Effector memory CD8-positive, alpha-beta T cell (primary cell): ENCODE data around the gene TDP1.
A peak's percentile ranks its signal among the peaks of the same experiment; 100 is the strongest.

Source experiments
- ATAC-seq: fragments of 150-1000 bp; cut with Tn5 transposase; replicated peaks from 2 replicates; pipeline ENCODE4 v1.10.0; 2021; ENCODE audit warnings: mild to moderate bottlenecking, moderate library complexity
- DNase-seq, 3 experiments: peaks; one replicate each; pipeline ENCODE4 v3.0.0; 2021
- H3K27ac Mint-ChIP-seq, 2 donors: one replicate each; pipeline ENCODE4 v1.8.0; 2022; ENCODE audit warnings: mild to moderate bottlenecking in 2 of 2, mixed read lengths in 2 of 2, moderate library complexity in 2 of 2
- H3K27me3 Mint-ChIP-seq, 2 donors: one replicate each; pipeline ENCODE4 v1.8.0; 2022; ENCODE audit warnings: mixed read lengths in 2 of 2
- H3K36me3 Mint-ChIP-seq: one replicate; pipeline ENCODE4 v1.8.0; 2022; ENCODE audit warnings: mild to moderate bottlenecking, moderate library complexity, mixed read lengths; ENCODE audit not compliant: insufficient read depth
- H3K4me1 Mint-ChIP-seq, 2 donors: one replicate each; pipeline ENCODE4 v1.8.0; 2022; ENCODE audit warnings: low read depth in 2 of 2, mixed read lengths in 2 of 2
- H3K4me3 Mint-ChIP-seq, 2 donors: one replicate each; pipeline ENCODE4 v1.8.0; 2022; ENCODE audit warnings: mild to moderate bottlenecking in 2 of 2, mixed read lengths in 2 of 2, moderate library complexity in 2 of 2
- H3K9me3 Mint-ChIP-seq, 2 donors: one replicate each; pipeline ENCODE4 v1.8.0; 2022; ENCODE audit warnings: mixed read lengths in 2 of 2

TDP1 gene

DNA sequence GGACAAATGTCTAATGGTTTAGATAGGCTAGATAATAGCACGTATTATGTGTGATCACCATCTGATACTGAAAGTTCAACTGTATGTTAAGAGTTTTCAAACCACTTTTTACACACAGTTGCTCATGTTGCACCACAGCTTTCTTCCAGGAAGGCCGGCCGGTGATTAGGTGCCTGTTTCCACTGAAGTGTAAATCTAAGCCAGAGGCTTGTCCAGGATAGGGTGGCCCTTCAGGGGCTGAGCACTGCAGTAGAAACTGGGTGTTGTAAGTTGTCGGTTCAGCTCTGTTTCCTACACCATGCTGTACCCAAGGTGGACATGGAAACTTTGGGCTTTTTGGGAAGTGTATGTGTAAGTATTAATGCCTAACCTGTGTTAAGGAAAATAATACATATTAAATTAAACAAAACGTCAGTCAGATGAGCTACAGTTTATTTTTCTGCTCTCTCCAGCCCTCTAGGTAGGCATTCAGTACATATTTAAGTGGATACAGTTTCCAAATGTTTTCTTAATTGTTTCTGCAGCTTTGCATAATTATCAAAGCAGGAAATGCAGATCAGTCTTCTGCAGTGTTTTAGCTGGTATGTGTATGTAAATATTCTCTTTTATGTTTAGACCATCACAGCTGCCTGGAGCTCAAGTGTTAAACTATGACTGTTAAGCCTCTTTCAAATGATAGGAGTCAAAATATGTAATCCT, 30.9 kb downstream of the TDP1 start:
- peak overlapping the region in 1 of 2 donors; percentile 31 for H3K27ac Mint-ChIP-seq
- peaks cover 56% of the 10 kb centered on the region for H3K36me3 Mint-ChIP-seq

DNA sequence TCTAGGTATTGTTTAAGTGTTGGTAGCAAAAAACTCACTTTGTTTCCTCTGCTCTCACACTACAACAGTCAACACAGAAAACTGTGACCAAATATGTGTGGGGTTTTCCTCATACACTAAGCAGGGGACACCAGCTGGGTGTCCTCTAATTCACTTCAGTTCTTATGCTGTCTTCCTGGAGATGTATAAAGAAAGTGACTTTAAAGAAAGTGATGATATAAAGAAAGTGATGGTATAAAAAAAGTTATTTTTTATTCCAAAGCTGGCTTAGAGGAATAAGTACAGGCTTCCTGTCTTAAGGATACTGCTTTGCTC, 31.4 kb downstream of the TDP1 start:
- Mint-ChIP-seq H3K36me3 (peaks cover 52% of the 10 kb centered on the region), H3K27ac (peak overlapping the region; percentile 31 to 57), H3K27me3 (no peaks in the 10 kb centered on the region), H3K9me3 (no peaks in the 10 kb centered on the region), H3K4me1 (peaks cover 0 to 5% of the 10 kb centered on the region in 2 donors), H3K4me3 (no peak overlapping the region)
- DNase-seq (no peak), ATAC-seq (no peak)

More for the DNA sequence above, 30.9 kb downstream of the TDP1 start:
- no peak for ATAC-seq
- H3K4me3 Mint-ChIP-seq: no peak overlapping the region
- no peak for DNase-seq
- peaks cover 0 to 5% of the 10 kb centered on the region in 2 donors for H3K4me1 Mint-ChIP-seq
- no peaks in the 10 kb centered on the region for H3K9me3 Mint-ChIP-seq
- no peaks in the 10 kb centered on the region for H3K27me3 Mint-ChIP-seq

DNA sequence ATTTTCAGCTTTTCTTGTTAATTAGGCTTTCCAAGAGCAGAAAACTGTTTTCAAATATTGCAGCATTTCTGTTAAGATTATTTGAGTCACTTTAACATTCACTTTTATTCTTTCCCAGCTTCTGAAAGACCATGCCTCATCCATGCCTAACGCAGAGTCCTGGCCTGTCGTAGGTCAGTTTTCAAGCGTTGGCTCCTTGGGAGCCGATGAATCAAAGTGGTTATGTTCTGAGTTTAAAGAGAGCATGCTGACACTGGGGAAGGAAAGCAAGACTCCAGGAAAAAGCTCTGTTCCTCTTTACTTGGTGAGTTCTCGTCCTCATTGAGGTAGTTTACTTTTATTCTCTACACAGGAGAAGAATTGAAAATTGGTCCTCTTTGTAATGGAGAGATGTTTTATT, 33.1 kb downstream of the TDP1 start:
- Mint-ChIP-seq H3K36me3 (peaks cover 51% of the 10 kb centered on the region), H3K4me1 (peaks cover 0 to 5% of the 10 kb centered on the region in 2 donors), H3K27me3 (no peaks in the 10 kb centered on the region), H3K9me3 (no peaks in the 10 kb centered on the region), H3K27ac (no peak overlapping the region), H3K4me3 (no peak overlapping the region)
- no peak for ATAC-seq
- no peak for DNase-seq

DNA sequence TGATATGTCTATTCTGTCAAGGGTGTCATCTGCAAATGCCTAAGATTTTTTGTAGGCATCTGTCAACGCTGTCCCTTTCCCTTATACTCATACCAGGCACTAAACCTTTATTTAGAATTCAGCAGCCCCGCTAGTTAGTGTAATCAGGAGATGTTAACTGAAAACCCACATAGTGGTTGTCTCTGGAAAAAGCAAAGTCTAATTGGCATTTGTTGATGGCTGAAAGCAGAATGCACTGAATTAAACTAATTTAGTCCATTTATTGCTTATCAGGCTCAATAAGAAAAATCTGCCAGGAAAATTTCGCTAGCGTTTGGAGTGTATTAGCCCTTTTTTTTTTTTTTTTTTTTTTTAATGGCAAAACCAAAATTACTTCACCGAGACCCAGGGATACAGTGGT, 34.5 kb downstream of the TDP1 start:
- Mint-ChIP-seq H3K4me3 (no peak overlapping the region), H3K27ac (no peak overlapping the region), H3K9me3 (no peaks in the 10 kb centered on the region), H3K4me1 (no peaks in the 10 kb centered on the region), H3K27me3 (no peaks in the 10 kb centered on the region), H3K36me3 (peaks cover 47% of the 10 kb centered on the region)
- DNase-seq (no peak), ATAC-seq (no peak)

DNA sequence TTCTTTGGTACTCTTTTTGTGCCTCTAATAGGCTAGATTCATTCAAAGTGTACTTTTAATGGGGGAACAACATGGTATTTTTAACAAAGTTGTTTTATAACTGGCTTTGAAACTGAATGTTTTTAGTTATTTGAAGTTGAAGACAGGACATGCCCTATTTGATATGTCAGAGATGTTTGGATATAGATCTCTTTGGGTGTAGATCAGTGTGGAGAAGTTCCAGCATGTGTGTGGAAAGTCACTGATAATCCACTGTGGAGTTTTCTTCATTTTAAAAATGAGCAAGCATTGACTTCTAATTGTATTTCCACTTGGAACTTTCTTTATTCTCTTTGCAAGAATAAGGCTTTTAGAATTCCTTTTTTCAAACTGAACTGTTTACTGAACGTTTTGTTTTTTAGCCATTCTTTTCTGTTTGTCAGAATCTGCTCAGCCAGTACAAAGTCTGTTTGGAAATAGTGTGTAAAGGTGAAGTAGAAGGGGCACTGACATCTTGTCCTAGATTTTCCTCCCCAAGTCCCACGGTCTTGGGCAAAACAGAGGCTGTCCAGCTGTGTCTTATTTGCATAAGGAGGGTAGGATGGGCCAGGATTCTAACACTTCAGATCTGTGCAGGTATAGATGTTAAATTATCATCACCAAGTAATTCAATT, 35.0 kb downstream of the TDP1 start:
- Mint-ChIP-seq H3K4me3 (no peak overlapping the region), H3K9me3 (no peaks in the 10 kb centered on the region), H3K27ac (no peak overlapping the region), H3K4me1 (no peaks in the 10 kb centered on the region), H3K36me3 (peaks cover 42% of the 10 kb centered on the region), H3K27me3 (no peaks in the 10 kb centered on the region)
- ATAC-seq (no peak), DNase-seq (no peak)

DNA sequence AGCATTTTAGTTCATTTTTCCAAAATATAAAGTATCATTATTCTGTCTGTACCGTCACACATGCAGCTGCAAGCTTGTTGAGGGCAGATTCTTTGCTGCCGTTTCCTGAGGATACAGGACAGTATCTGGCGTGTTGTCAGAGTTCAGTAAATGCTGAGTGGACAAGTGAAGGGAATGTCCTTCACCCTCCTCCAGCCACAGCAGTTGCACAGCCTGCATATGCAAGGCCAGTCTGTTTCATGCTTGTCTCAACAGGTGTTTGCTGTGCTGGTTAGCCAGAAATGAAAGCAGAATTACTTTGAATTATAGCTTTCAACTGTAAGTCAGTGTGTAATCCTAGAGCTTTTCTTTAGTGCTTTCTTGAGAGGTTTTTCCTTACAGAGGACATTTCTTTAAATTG, 36.5 kb downstream of the TDP1 start:
- no peak overlapping the region for H3K27ac Mint-ChIP-seq
- H3K4me3 Mint-ChIP-seq: no peak overlapping the region
- no peaks in the 10 kb centered on the region for H3K27me3 Mint-ChIP-seq
- ATAC-seq (no peak), DNase-seq (no peak)
- peaks cover 0 to 2% of the 10 kb centered on the region in 2 donors for H3K4me1 Mint-ChIP-seq
- H3K9me3 Mint-ChIP-seq: no peaks in the 10 kb centered on the region
- H3K36me3 Mint-ChIP-seq: peaks cover 38% of the 10 kb centered on the region

DNA sequence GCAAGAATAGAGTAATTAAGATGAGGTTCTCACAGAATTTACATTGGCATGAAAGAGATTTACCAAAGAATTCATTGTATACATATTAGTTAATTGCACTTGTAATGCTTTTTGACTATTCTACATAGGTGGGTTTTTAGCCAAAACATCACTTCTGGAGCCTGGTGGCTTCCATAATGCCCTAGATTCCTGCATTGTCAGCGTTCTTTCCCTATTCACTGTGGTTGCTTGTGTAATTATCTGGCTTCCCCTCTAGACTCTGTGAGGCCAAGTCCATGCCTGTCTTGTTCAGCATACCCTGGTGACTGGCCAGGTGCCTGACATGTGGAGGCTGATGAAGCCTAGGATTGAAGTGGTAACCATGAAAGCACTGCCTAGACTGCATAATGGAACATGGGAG, 41.2 kb downstream of the TDP1 start:
- DNase-seq: no peak
- Mint-ChIP-seq H3K27ac (no peak overlapping the region), H3K27me3 (no peaks in the 10 kb centered on the region), H3K9me3 (no peaks in the 10 kb centered on the region), H3K4me1 (peaks cover 0 to 2% of the 10 kb centered on the region in 2 donors), H3K4me3 (no peak overlapping the region), H3K36me3 (peaks cover 36% of the 10 kb centered on the region)
- ATAC-seq: no peak

DNA sequence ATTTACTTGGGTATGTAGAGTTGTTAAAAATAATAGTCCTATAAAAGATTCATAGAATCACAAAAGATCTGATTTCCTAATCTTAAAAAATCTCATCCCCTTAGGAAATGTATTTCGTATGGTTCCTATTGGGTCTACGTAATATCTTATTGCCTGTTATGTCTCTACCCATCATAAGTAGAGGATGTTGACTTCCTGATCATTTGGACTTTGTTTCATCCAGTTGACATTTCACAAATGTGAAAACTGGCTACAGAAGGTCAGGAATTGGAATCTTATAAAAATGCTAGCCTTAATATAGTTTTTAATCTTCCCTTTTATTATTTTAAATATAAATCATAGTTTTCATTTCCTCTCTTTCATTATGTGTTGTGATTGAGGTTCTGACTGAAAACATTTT, 45.2 kb downstream of the TDP1 start:
- Mint-ChIP-seq H3K27ac (no peak overlapping the region), H3K27me3 (no peaks in the 10 kb centered on the region), H3K4me1 (peaks cover 5% of the 10 kb centered on the region in 2 donors), H3K36me3 (peaks cover 30% of the 10 kb centered on the region), H3K9me3 (no peaks in the 10 kb centered on the region), H3K4me3 (no peak overlapping the region)
- ATAC-seq (no peak), DNase-seq (no peak)

DNA sequence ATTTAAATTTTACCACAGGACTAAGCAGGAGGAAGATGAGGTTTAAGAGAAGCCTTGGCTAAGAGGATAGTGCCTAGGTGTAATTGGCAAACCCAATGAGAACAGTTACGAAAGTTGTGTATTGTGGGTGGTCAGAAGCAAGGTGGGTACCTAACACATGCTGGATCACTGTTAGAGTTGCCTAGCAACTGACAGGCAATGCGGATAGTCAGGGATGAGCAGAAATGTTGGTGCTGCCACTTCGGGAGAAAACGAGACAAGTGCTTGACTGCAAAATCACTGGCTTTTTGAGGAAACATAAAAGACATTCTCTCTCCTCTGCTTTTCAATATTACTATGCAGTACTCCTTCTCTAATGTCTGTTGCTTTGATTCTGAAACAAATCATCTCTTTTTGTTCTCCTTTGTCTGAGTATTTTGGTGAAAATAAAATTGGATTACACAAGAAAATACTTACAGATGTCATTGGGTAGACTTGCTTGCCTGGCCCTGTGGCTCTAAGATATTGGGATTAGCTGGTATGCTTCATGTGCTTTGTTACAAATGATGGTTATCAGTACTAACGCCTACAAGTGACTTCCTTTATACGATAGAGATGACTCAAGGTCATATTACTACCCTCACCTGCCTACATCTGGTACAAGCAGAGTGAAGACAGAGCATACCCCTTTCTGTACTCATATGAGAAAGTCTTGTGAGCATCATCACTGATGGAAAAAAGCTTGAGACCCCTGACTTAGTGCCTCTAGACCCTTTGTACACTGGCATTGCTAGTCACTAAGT, 48.0 kb downstream of the TDP1 start:
- H3K27me3 Mint-ChIP-seq: no peaks in the 10 kb centered on the region
- H3K27ac Mint-ChIP-seq: peak overlapping the region in 1 of 2 donors; percentile 75

DNA sequence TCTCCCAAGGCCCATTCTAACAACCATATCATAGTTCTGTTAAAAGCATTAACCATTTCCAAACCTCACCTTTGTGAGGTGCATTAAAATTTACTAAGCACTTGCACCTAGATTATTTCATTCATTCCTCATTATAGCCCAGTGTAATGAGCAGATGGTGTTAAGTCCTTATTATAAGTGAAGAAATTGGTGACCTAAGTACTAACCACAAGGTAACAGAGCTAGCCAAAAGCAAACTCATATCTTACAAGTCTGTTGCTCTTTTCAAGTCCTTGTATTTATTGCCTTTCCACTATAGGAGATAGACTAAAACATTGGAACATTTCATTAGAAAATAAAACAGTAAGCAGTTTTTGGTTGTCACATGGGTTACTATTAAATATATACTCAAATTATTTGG, 49.7 kb downstream of the TDP1 start:
- Mint-ChIP-seq H3K4me1 (peaks cover 3 to 8% of the 10 kb centered on the region in 2 donors), H3K9me3 (no peaks in the 10 kb centered on the region), H3K4me3 (no peak overlapping the region), H3K27me3 (no peaks in the 10 kb centered on the region), H3K27ac (no peak overlapping the region), H3K36me3 (peaks cover 26% of the 10 kb centered on the region)
- ATAC-seq: no peak
- no peak for DNase-seq

More for the DNA sequence above, 48.0 kb downstream of the TDP1 start:
- no peaks in the 10 kb centered on the region for H3K9me3 Mint-ChIP-seq
- H3K4me3 Mint-ChIP-seq: no peak overlapping the region
- ATAC-seq (no peak), DNase-seq (no peak)
- peaks cover 37% of the 10 kb centered on the region for H3K36me3 Mint-ChIP-seq
- H3K4me1 Mint-ChIP-seq: peaks cover 3 to 8% of the 10 kb centered on the region in 2 donors

DNA sequence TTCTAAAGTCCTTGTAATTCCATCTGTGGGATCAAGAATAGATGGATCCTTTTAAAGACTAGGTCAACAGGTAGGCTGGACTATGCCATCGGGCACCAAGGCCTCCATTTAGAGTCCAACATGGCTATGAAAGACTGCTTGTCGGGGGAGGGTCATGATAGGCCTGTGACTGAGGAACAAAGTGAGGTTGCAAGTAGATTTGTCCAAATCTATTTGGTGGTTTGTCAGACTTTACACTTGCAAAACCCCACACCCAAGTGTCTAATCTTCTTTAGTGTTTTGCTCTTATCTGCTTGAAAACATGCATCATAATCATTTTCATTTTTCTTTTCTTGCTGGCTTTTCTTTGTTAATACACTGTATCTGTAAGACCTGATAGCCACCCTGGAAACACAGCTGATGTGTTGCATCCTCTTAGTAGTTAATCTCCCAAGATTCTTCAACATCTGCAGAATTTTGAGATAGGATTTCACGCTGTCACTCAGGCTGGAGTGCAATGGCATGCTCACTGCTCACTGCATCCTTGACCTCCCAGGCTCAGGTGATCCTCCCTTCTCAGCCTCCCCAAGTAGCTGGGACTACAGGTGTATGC, 50.3 kb downstream of the TDP1 start:
- no peak for ATAC-seq
- Mint-ChIP-seq H3K27me3 (no peaks in the 10 kb centered on the region), H3K4me1 (peaks cover 3 to 8% of the 10 kb centered on the region in 2 donors), H3K36me3 (peaks cover 26% of the 10 kb centered on the region), H3K4me3 (no peak overlapping the region), H3K27ac (no peak overlapping the region), H3K9me3 (no peaks in the 10 kb centered on the region)
- DNase-seq: no peak

DNA sequence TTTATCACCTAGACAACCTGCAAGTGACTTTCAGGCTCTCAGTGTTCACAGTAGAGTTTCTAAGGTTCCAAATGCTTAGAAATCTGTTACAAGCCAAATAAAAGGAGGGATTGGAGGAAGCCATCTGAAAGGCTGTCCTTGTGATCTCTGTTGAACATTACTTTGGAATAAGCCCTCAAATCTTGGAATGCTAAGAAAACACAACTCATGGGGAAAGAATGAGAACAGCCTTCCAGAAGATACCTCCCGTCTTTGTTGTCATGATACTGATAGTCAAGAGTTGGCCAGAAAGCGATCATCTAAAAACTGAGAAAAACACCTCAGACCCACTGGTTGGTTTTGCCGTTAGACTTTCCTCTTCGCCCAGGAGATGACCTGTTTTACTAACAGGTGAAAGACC, 61.6 kb downstream of the TDP1 start:
- no peak overlapping the region for H3K27ac Mint-ChIP-seq
- no peak overlapping the region for H3K4me3 Mint-ChIP-seq
- no peaks in the 10 kb centered on the region for H3K9me3 Mint-ChIP-seq
- peaks cover 4 to 5% of the 10 kb centered on the region in 2 donors for H3K4me1 Mint-ChIP-seq
- H3K36me3 Mint-ChIP-seq: peaks cover 30% of the 10 kb centered on the region
- DNase-seq (no peak), ATAC-seq (no peak)
- H3K27me3 Mint-ChIP-seq: no peaks in the 10 kb centered on the region

DNA sequence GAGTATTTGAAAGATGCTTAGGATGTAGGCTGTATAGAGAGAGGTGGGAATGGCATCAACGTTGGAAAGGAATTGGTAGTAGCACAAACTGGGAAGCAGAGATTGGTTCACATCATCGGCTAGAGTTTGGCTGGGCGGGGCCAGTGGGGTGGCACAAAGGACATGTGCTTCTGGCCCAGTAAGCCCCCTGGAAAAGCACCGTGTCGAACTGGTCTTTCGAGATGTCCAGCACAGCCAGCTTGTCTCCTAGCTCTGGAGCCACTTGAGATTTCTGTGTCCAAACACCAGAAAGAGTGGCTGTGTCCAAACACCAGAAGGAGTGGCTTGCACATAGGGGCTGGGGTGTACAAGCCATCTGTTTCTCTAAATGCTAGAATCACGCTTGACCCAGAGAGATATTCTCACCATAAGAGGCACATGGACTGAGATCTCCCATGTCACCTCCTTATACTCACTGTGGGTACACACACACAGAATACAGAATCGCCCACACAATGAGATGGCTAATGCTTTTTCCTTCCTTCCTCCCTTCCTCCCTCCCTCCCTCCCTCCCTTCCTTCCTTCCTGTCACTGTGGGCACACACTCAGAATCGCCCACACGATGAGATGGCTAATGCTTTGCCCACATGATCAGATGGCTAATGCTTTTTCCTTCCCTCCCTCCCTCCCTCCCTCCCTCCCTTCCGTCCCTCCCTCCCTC, 64.2 kb downstream of the TDP1 start:
- H3K4me1 Mint-ChIP-seq: peaks cover 4 to 7% of the 10 kb centered on the region in 2 donors
- ATAC-seq (no peak), DNase-seq (no peak)
- no peak overlapping the region for H3K4me3 Mint-ChIP-seq
- peak overlapping the region in 1 of 2 donors; percentile 11 for H3K27ac Mint-ChIP-seq
- H3K9me3 Mint-ChIP-seq: no peaks in the 10 kb centered on the region
- no peaks in the 10 kb centered on the region for H3K27me3 Mint-ChIP-seq
- H3K36me3 Mint-ChIP-seq: peaks cover 44% of the 10 kb centered on the region
